ENCODE data around the gene ANKS6. TPM values are rescaled to one million over a fixed set of nuclear protein-coding genes. Genes with fewer than 3 reads are reported as not detected.

The ANKS6 gene
- total and polyA plus RNA-seq, 5 donors: 3.6 to 7.9 (median 5.6) TPM

DNA sequence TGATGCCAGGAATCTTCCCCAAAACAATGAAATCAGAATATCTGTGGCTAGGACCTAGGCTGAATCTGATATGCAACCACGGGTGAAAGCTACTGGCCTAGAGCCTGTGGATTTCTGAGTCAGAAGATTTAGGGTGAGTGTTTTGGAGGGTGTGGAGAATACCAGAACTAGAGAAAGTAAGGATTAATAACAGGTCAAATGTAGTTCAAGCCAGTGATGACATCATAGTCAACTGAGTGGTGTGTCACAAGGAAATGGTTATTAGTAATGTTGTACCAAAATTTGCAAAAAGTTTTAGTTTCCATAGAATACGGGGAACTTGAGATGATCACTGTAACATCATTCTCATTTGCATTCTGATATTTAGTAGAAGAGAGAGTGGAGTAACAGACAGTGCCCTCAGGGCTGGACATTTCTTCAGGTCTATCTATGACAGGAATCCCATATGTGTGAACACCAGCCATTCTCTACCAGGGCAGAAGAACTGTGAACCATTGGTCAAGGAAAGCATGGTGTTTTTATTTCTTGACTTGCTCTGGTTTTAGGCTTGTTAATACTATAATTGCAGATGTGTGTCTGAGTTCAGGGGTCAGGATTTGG is 14.8 kb upstream of the ANKS6 start:
- Histone ChIP-seq H3K4me3 (ENCODE audit: low read length) (no peak overlapping the region), H3K9me3 (ENCODE audit: control insufficient read depth, low read length) (no peaks in the 10 kb centered on the region), H3K27ac (ENCODE audit: low read length) (no peak overlapping the region), H3K4me1 (ENCODE audit: control insufficient read depth, insufficient read depth, low read length) (no peaks in the 10 kb centered on the region), H3K27me3 (ENCODE audit: control insufficient read depth, insufficient read depth) (no peaks in the 10 kb centered on the region)
- no peak for DNase-seq
- WGBS: 79% methylated on average over 2 of the region's 2 CpGs
- intact Hi-C loops (cut with DNase I): no loop called here
- peak in 1 of 2 donors; percentile 19 for ATAC-seq

DNA sequence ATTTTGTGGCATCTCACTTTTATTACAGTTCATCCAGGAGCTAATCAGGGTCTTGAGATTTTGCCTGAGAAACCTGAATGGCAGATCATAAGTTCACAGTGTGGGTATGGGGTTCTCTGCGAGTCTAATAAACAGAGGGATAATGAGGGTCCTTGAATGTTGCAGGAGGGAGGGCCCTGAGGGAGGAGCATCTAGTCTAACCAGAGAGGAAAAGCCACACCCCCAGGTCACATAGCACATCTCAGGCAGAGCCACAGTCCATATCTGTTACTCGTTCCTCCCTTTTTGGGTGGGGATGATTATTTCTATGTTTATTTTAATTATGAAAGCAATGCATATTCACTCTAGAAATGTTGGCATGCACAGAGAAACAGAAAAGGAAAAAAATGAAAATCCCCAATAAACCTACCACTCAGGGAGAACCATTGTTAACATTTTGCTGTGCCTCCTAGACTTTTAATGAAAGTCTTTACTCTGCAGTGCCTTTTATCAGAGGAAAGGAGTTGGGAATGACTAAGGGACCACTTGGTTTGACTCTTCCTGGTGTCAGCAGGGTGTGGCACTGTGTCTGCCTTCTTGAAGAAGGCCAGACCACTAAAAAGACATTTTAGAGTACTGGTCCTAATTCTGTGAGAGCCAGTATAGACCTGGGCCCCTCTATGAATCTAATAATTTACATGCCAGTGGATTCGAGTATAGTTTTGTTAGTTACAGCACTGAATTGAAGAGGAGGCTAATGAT is 13.9 kb upstream of the ANKS6 start:
- ATAC-seq: no peak
- no peaks in the 10 kb centered on the region for H3K27me3 ChIP-seq (ENCODE audit: control insufficient read depth, insufficient read depth)

DNA sequence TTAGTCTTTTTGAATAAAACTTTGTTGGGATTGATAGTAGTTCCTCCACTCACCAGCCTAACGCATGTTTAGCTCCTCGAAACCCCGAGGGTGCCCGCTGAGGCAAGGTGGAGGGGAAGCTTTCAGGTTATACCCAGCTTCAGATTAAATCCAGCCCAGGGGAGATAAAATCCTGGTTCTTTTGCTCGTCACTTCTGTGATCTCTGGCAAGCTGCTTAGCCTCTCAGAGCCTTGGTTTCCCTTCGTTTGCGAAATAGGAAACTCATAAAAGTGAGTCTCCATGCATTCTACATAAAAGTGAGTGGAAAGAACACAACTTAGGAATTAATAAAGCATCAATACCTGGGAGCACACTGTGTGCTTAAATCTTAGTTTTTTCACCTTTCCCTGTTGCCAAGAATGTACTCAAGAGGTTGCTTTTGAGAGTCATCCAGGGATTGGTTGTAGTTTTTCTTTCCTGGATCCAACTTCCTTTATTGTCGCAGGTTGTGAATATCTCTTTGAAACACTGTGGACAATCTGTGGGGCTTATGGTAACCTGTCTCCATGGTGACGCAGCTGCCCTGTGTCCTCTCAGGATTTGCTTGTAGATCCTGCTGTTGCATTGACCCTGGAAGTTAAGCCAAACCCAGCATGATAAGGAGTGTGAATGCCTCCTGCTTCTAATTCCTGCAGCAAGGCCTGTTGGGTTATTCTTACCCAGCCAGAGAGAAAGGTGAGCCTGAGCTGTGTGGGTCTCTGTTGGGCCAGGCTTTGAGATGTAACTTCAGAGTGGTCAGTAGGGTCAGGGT is 13.2 kb upstream of the ANKS6 start:
- no peak for DNase-seq
- intact Hi-C loops (cut with DNase I): no loop called here
- ATAC-seq: no peak
- no peaks in the 10 kb centered on the region for H3K4me1 ChIP-seq (ENCODE audit: control insufficient read depth, insufficient read depth, low read length)
- H3K27me3 ChIP-seq (ENCODE audit: control insufficient read depth, insufficient read depth): no peaks in the 10 kb centered on the region
- no peak overlapping the region for H3K27ac ChIP-seq (ENCODE audit: low read length)
- WGBS: 78% methylated on average over 9 of the region's 9 CpGs
- no peak overlapping the region for H3K4me3 ChIP-seq (ENCODE audit: low read length)
- H3K9me3 ChIP-seq (ENCODE audit: control insufficient read depth, low read length): no peaks in the 10 kb centered on the region

More for the DNA sequence above, 13.9 kb upstream of the ANKS6 start:
- 80% methylated on average over 3 of the region's 3 CpGs for WGBS
- Histone ChIP-seq H3K9me3 (ENCODE audit: control insufficient read depth, low read length) (no peaks in the 10 kb centered on the region), H3K27ac (ENCODE audit: low read length) (no peak overlapping the region), H3K4me3 (ENCODE audit: low read length) (no peak overlapping the region), H3K4me1 (ENCODE audit: control insufficient read depth, insufficient read depth, low read length) (no peaks in the 10 kb centered on the region)
- no peak for DNase-seq
- intact Hi-C loops (cut with DNase I): no loop called here

DNA sequence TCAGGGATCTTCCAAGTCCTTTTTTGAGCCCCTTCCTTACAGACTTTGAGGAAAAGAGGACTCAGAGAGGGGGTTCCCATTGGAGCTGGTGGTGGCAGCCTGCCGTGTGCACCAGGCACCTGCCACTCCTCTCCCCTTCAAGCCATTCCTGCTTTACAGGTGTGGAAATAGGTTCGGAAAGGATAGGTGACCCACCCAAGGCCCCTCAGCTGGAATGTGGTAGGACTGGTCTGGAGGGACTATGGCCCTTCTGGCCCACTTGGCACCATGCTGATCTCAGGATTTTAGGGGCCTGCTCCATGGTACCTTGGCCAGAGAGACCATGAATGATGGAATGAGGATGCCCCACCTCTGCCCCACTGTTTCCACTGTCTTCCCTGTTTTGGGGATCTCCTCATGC is 12.5 kb upstream of the ANKS6 start:
- intact Hi-C loops (cut with DNase I): no loop called here
- no peak for ATAC-seq
- Histone ChIP-seq H3K9me3 (ENCODE audit: control insufficient read depth, low read length) (no peaks in the 10 kb centered on the region), H3K27me3 (ENCODE audit: control insufficient read depth, insufficient read depth) (no peaks in the 10 kb centered on the region), H3K27ac (ENCODE audit: low read length) (no peak overlapping the region), H3K4me1 (ENCODE audit: control insufficient read depth, insufficient read depth, low read length) (no peaks in the 10 kb centered on the region), H3K4me3 (ENCODE audit: low read length) (no peak overlapping the region)
- 89% methylated on average over 2 of the region's 2 CpGs for WGBS
- no peak for DNase-seq

DNA sequence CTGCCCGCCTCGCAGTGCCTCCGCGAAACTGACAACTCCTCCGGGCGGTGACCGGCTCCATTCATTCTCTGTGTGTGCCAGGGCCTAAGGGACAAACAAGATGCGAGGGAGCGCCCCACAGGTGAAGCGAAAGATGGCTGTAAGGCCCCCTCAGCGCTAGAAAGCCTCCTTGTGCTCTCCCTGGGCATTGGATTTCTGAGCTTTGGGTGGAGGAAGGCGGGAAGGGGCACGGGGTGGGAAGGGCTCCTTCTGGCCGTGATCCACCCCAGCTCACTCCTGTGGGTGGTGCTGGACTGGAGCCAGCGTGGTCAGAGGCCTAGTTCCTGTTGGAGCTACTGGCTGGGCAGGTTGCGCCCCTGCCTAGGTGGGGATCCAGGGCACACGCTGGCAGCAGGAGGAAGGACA is 12.1 kb upstream of the ANKS6 start:
- intact Hi-C loops (cut with DNase I): no loop called here
- 51% methylated on average over 17 of the region's 17 CpGs for WGBS
- H3K4me3 ChIP-seq (ENCODE audit: low read length): no peak overlapping the region
- DNase-seq: peak in 1 of 3 donors; percentile 62
- no peaks in the 10 kb centered on the region for H3K9me3 ChIP-seq (ENCODE audit: control insufficient read depth, low read length)
- H3K4me1 ChIP-seq (ENCODE audit: control insufficient read depth, insufficient read depth, low read length): no peaks in the 10 kb centered on the region
- H3K27ac ChIP-seq (ENCODE audit: low read length): no peak overlapping the region
- ATAC-seq: peak; percentile 22 to 27
- H3K27me3 ChIP-seq (ENCODE audit: control insufficient read depth, insufficient read depth): no peaks in the 10 kb centered on the region

DNA sequence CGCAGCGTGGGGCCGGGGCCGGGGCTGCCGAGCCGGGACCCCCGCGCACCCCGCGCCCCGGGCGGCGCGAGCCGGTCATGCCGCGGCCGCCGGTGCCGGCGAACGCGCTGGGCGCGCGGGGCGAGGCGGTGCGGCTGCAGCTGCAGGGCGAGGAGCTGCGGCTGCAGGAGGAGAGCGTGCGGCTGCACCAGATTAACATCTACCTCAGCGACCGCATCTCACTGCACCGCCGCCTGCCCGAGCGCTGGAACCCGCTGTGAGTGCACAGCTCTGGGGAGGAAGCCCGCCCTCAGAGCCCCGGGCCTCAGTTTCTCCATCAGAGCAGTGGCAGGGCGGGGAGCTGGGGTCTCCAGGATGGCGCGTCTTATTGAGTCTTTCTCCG is 11.4 kb upstream of the ANKS6 start:
- no peak for DNase-seq
- Histone ChIP-seq H3K27ac (ENCODE audit: low read length) (no peak overlapping the region), H3K9me3 (ENCODE audit: control insufficient read depth, low read length) (no peaks in the 10 kb centered on the region), H3K4me3 (ENCODE audit: low read length) (peak overlapping the region; percentile 69), H3K27me3 (ENCODE audit: control insufficient read depth, insufficient read depth) (no peaks in the 10 kb centered on the region), H3K4me1 (ENCODE audit: control insufficient read depth, insufficient read depth, low read length) (no peaks in the 10 kb centered on the region)
- peak in 1 of 2 donors; percentile 12 for ATAC-seq
- 2% methylated on average over 46 of the region's 46 CpGs for WGBS
- intact Hi-C loops (cut with DNase I): no loop called here

DNA sequence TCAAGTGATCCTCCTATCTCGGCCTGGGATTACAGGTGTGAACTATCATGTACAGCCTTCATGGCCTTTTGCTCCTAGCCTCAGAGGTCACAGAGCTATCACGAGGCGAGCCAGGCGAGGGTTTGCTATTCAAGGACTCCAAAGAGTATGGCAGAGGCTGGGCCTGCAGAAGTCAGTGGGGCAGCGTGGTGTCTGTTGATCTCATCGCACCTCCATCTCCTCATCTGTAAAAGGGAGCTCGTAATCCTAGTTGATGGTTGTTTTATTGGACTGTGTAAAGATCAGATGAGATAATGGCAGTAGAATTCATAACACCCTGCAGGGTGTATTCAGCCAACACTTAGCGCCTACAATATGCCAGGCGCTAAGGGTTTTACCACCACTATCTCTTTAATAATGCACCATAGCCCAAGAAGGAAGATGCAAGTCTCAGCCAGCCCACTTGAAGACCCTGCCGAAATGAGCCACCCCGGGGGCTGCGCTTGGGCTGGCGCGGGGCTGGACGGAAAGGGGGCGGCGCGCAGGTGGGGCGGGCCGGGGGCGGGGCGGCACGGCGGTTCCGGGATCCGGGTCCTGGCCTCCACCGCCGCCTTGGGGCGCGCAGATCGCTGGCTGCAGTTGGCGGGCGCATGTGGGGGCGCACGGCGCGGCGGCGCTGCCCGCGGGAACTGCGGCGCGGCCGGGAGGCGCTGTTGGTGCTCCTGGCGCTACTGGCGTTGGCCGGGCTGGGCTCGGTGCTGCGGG is 10.9 kb upstream of the ANKS6 start, which contains the start of gene GALNT12:
GALNT12 (plus strand) TSS at position 601 of the 744 bp plus-strand sequence; CDS start at position 630, 29 bp downstream.
- Histone ChIP-seq H3K27me3 (ENCODE audit: control insufficient read depth, insufficient read depth) (no peaks in the 10 kb centered on the region), H3K4me3 (ENCODE audit: low read length) (peak within 1 kb of the TSS; percentile 69), H3K4me1 (ENCODE audit: control insufficient read depth, insufficient read depth, low read length) (no peaks in the 10 kb centered on the region), H3K27ac (ENCODE audit: low read length) (no peak within 1 kb of the TSS), H3K9me3 (ENCODE audit: control insufficient read depth, low read length) (no peaks in the 10 kb centered on the region)
- ATAC-seq (peak; percentile 44 to 65), DNase-seq (peak; percentile 46 to 68 (median 66))
- intact Hi-C loops (cut with DNase I): no loop called here
- WGBS: 10% methylated on average over 51 of the region's 51 CpGs

DNA sequence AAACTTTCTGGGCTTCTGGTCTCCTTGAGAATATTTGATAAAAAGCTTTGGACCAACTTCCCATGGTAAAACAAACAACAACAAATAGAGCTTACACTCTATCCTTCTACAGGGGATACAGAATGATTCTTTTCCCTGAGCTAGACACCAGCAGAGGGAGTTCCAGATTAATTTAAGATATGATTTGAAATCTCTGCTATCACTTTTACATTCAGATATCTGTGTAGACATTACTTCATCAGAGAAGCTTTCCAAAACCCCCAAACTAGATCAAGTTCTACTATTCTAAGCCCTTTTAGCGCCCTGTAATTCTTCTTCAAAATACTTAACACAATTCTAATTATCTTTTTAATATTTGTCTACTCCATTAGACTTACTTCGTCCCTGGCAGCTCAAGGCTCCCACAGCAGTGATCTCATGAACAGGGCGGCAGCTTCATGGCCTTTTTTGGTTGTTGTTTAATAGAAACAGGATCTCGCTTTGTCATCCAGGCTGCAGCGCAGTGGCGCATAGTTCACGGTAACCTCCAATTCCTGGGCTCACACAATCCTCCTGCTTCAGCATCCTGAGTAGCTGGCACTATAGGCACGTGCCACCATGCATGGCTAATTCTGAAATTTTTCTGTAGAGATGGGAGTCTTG is 10.2 kb upstream of the ANKS6 start:
- no peak for ATAC-seq
- Histone ChIP-seq H3K9me3 (ENCODE audit: control insufficient read depth, low read length) (no peaks in the 10 kb centered on the region), H3K4me3 (ENCODE audit: low read length) (no peak overlapping the region), H3K27me3 (ENCODE audit: control insufficient read depth, insufficient read depth) (no peaks in the 10 kb centered on the region), H3K27ac (ENCODE audit: low read length) (no peak overlapping the region), H3K4me1 (ENCODE audit: control insufficient read depth, insufficient read depth, low read length) (no peaks in the 10 kb centered on the region)
- no peak for DNase-seq
- intact Hi-C loops (cut with DNase I): no loop called here
- 84% methylated on average over 8 of the region's 8 CpGs for WGBS

DNA sequence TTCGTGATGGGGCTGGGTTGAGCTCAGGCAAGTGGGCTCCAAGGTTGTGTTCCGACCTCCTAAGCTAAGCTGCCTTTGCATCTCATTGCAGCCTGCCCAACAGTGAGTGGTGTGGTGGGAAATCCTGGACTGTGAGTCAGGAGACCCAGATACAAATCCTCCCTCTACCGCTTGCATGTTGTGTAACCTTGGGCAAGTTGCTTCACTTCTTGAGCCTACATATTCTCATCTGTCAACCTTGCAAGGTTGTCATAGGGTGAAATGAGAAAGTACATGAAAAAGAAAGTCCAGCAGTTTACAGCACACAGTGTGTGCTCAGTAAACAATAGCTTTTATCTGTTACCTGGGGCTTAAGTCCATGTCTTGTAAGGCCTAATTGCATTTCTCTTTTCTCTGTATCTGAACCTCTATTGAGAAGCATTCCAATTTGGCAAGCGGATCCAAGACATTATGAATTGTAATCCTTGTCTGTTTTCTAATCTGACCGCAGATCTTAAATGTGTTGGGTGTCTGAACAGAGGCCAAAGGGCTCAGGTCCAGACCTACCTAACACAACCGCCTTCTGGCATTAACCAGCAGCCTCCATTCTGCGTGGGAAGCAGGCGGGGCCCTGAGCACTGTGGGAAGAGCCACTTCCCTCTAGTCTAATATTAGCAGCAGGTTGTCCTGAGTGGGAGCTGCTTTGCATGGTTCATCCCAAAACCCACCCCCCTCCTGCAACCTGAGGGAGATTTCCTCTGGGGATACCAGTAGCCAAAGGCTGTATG is 9.3 kb upstream of the ANKS6 start:
- DNase-seq (no peak), ATAC-seq (no peak)
- Histone ChIP-seq H3K27me3 (ENCODE audit: control insufficient read depth, insufficient read depth) (no peaks in the 10 kb centered on the region), H3K9me3 (ENCODE audit: control insufficient read depth, low read length) (no peaks in the 10 kb centered on the region), H3K27ac (ENCODE audit: low read length) (no peak overlapping the region), H3K4me1 (ENCODE audit: control insufficient read depth, insufficient read depth, low read length) (no peaks in the 10 kb centered on the region), H3K4me3 (ENCODE audit: low read length) (no peak overlapping the region)
- 71% methylated on average over 8 of the region's 8 CpGs for WGBS
- intact Hi-C loops (cut with DNase I): no loop called here

DNA sequence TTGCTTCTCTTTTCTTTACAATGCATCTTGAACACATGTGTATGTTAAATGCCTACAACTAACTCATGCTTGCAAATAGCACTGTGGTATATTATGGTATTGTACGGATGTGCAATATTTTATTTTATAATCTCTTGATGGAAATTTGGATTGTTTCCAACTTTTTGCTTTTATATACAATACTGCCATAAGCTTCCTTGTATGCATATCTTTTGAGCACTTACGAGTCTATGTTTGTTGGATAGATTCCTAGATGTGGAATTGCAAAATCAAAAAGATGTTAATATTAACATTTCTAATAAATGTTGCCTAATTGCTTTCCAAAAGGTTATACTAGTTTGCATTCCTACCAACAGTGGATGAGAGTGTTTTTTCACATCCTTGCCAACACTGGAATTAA is 7.7 kb upstream of the ANKS6 start:
- H3K9me3 ChIP-seq (ENCODE audit: control insufficient read depth, low read length): no peaks in the 10 kb centered on the region
- ATAC-seq: no peak
- intact Hi-C loops (cut with DNase I): no loop called here
- 11% methylated on average over 2 of the region's 2 CpGs for WGBS
- DNase-seq: no peak
- H3K27ac ChIP-seq (ENCODE audit: low read length): no peak overlapping the region
- H3K4me3 ChIP-seq (ENCODE audit: low read length): no peak overlapping the region
- H3K4me1 ChIP-seq (ENCODE audit: control insufficient read depth, insufficient read depth, low read length): no peaks in the 10 kb centered on the region
- H3K27me3 ChIP-seq (ENCODE audit: control insufficient read depth, insufficient read depth): no peaks in the 10 kb centered on the region
